Esophagus muscularis mucosa (tissue), 3 donors: Measurements from ENCODE around the gene ANXA7.

Experiments
- CTCF ChIP-seq, 3 experiments: fragments of 200-600 bp in 2 of 3; fragments of 450-650 bp in 1 of 3; sonication (generic) in 2 of 3; IDR thresholded peaks; one replicate each; pipeline ENCODE4 v1.5.1; 2017 to 2019; ENCODE audit warnings: antibody characterized with exemption in 3 of 3, mild to moderate bottlenecking in 2 of 3, moderate library complexity in 1 of 3
- EP300 ChIP-seq: sonication (generic); formaldehyde crosslinking; IDR thresholded peaks from one replicate; pipeline ENCODE4 v1.6.1; 2017; ENCODE audit warnings: antibody characterized with exemption

GRCh38 chr10:73413528-73414229 is at the start of gene ANXA7:
- peak in 2 of 3 experiments; percentile 34 to 45 for TF ChIP-seq CTCF (IDR thresholded peaks at IDR 0.05)
- peak; percentile 42 for TF ChIP-seq EP300
